Panc1 (cell line): ENCODE results near the gene CSTPP1. TPM values are rescaled to one million over a fixed set of nuclear protein-coding genes. Genes with fewer than 3 reads are reported as not detected.
"Not testable (repeated sequence)": the region's sequence is repeated elsewhere in the genome, so short reads cannot be mapped to it uniquely, and the experiment has no call there.

ENCODE experiments used
- ATAC-seq: fragments of 200-7000 bp; cut with Tn5 transposase; 2 replicates; pipeline ENCODE4 v1.9.1; 2020; ENCODE audit warnings: mild to moderate bottlenecking, moderate library complexity
- BruUV-seq: library from RNA; stranded (reverse); fragments of 400-500 nt; replicated peaks from 2 replicates; lab custom pipeline; 2021; lab: Mats Ljungman, UMichigan
- CTCF ChIA-PET: fragments of 300-600 bp; sonication (Branson Sonifier 250); formaldehyde crosslinking; loops from one replicate; lab custom pipeline; 2022; ENCODE audit warnings: antibody characterized with exemption; lab: Charles Lee
- POLR2A ChIA-PET: fragments of 300-600 bp; sonication (Branson Sonifier 250); formaldehyde crosslinking; loops from one replicate; lab custom pipeline; 2022; ENCODE audit warnings: antibody characterized with exemption; lab: Charles Lee
- DNase-seq: peaks from one replicate; pipeline ENCODE4 v3.0.0-alpha.2; 2010; ENCODE audit warnings: low read depth, low spot score
- H3K27ac ChIP-seq: 2 replicates; pipeline ENCODE4 v1.5.1; 2011; ENCODE audit warnings: mild to moderate bottlenecking, low read length, inconsistent platforms
- H3K27me3 ChIP-seq: fragments of 200-500 bp; sonication (Bioruptor generic); 2 replicates; pipeline ENCODE4 v1.6.0; 2014; ENCODE audit warnings: low read length, inconsistent platforms; ENCODE audit not compliant: control insufficient read depth, insufficient read depth
- H3K36me3 ChIP-seq: fragments of 200-500 bp; sonication (Bioruptor generic); 2 replicates; pipeline ENCODE4 v1.5.1; 2014; ENCODE audit warnings: inconsistent platforms, mild to moderate bottlenecking, low read length, moderate library complexity; ENCODE audit not compliant: control insufficient read depth, insufficient read depth
- H3K4me1 ChIP-seq: 2 replicates; pipeline ENCODE4 v1.5.1; 2011; ENCODE audit warnings: inconsistent platforms, mild to moderate bottlenecking, low read length, moderate library complexity; ENCODE audit not compliant: control insufficient read depth, insufficient read depth
- H3K4me3 ChIP-seq, 2 experiments: 2 replicates each; pipeline ENCODE4 v1.5.1; 2011 to 2012; ENCODE audit warnings: low read depth in 2 of 2, low read length in 2 of 2, mild to moderate bottlenecking in 2 of 2, inconsistent platforms in 1 of 2, moderate library complexity in 1 of 2
- H3K9me3 ChIP-seq: fragments of 200-500 bp; sonication (Bioruptor generic); 2 replicates; pipeline ENCODE4 v1.5.1; 2014; ENCODE audit warnings: low read depth, mild to moderate bottlenecking, inconsistent platforms, low read length, moderate library complexity; ENCODE audit not compliant: control insufficient read depth, insufficient read depth
- CTCF ChIP-seq: fragments of 450-650 bp; IDR thresholded peaks from 2 replicates; pipeline ENCODE4 v1.5.1; 2017; ENCODE audit warnings: mild to moderate bottlenecking
- POLR2AphosphoS5 ChIP-seq: IDR thresholded peaks from 2 replicates; pipeline ENCODE4 v1.6.1; 2012; ENCODE audit warnings: mild to moderate bottlenecking, low read depth, low read length, moderate library complexity
- REST ChIP-seq, 2 experiments: IDR thresholded peaks; 2 replicates each; pipeline ENCODE4 v1.6.1; 2011 to 2012; ENCODE audit warnings: low read depth in 2 of 2, control low read depth in 1 of 2, low read length in 1 of 2, mild to moderate bottlenecking in 1 of 2, moderate library complexity in 1 of 2; ENCODE audit not compliant: insufficient read depth in 1 of 2
- SIN3A ChIP-seq: IDR thresholded peaks from 2 replicates; pipeline ENCODE4 v1.6.1; 2012; ENCODE audit warnings: low read depth, mild to moderate bottlenecking, low read length, moderate library complexity, borderline replicate concordance; ENCODE audit not compliant: insufficient read depth
- TCF7L2 ChIP-seq: IDR thresholded peaks from 2 replicates; pipeline ENCODE4 v1.6.1; 2011; ENCODE audit warnings: mild to moderate bottlenecking, low read depth, low read length, inconsistent platforms
- in situ Hi-C: cut with HindIII; loops from 2 replicates; pipeline ENCODE4 v1.10.0; 2016; ENCODE audit warnings: low sequenced_read_pairs, low pct_unique_long_range_greater_than_20kb
- intact Hi-C: fragments of 100-400 bp; cut with micrococcal nuclease; formaldehyde crosslinking; loops from one replicate; pipeline ENCODE4 v1.10.0; 2022; ENCODE audit not compliant: unreplicated experiment
- total RNA-seq: library from RNA; stranded (reverse); gene quantifications from one replicate; pipeline ENCODE4 v1.2.1, GENCODE V29; 2021; ENCODE audit not compliant: unreplicated experiment

Gene CSTPP1
- total RNA-seq, 1 experiment from 2014 or later = 29.0 TPM

GRCh38 chr11:46920755-46921154 is 15.8 kb upstream of the CSTPP1 start:
- BruUV-seq = no TSS peak
- ChIA-PET POLR2A (no interaction called here), CTCF (no interaction called here)
- Histone ChIP-seq H3K36me3 (no peaks in the 10 kb centered on the region), H3K9me3 (no peaks in the 10 kb centered on the region), H3K27me3 (no peaks in the 10 kb centered on the region), H3K4me1 (peaks cover 12% of the 10 kb centered on the region; the same call in 1 of the 2 replicates), H3K4me3 (no peak overlapping the region), H3K27ac (no peak overlapping the region)
- in situ Hi-C loops = no loop called here
- no peak for TF ChIP-seq SIN3A
- no peak for TF ChIP-seq CTCF
- TF ChIP-seq REST (IDR thresholded peaks at IDR 0.05; ENCODE audit: insufficient read depth in 1 of 2, low read depth in 2 of 2, low read length in 1 of 2) = no peak
- no peak for TF ChIP-seq POLR2AphosphoS5
- TF ChIP-seq TCF7L2 = no peak
- no peak for ATAC-seq
- intact Hi-C loops = no loop called here
- DNase-seq = no peak

- H3K4me1 ChIP-seq, in situ Hi-C loops, BruUV-seq, CTCF ChIA-PET, DNase-seq, H3K27ac ChIP-seq, H3K9me3 ChIP-seq, ATAC-seq, H3K36me3 ChIP-seq, POLR2A ChIA-PET, H3K27me3 ChIP-seq, intact Hi-C loops, H3K4me3 ChIP-seq: not testable (repeated sequence)
These were observed 8.6 kb upstream of the CSTPP1 start for GRCh38 chr11:46927928-46928327.

- H3K27ac ChIP-seq, BruUV-seq, POLR2A ChIA-PET, H3K4me1 ChIP-seq, H3K36me3 ChIP-seq, in situ Hi-C loops, intact Hi-C loops, H3K4me3 ChIP-seq, H3K27me3 ChIP-seq, ATAC-seq, H3K9me3 ChIP-seq, DNase-seq, CTCF ChIA-PET: not testable (repeated sequence)
These were observed 7.9 kb upstream of the CSTPP1 start for GRCh38 chr11:46928701-46929100.
